GM18508 (cell line): Measurements from ENCODE around the gene CEP112.
"Not testable (repeated sequence)": the region's sequence is repeated elsewhere in the genome, so short reads cannot be mapped to it uniquely, and the experiment has no call there.

Experiments
- ATAC-seq: cut with Tn5 transposase; IDR thresholded peaks from one replicate; pipeline ENCODE4 v1.9.1; 2021; ENCODE audit warnings: moderate number of reproducible peaks; ENCODE audit not compliant: insufficient read depth, unreplicated experiment

CEP112 gene

GRCh38 chr17:65852911-65853310 lies 339.0 kb downstream of the CEP112 start:
- ATAC-seq, result no peak

DNA sequence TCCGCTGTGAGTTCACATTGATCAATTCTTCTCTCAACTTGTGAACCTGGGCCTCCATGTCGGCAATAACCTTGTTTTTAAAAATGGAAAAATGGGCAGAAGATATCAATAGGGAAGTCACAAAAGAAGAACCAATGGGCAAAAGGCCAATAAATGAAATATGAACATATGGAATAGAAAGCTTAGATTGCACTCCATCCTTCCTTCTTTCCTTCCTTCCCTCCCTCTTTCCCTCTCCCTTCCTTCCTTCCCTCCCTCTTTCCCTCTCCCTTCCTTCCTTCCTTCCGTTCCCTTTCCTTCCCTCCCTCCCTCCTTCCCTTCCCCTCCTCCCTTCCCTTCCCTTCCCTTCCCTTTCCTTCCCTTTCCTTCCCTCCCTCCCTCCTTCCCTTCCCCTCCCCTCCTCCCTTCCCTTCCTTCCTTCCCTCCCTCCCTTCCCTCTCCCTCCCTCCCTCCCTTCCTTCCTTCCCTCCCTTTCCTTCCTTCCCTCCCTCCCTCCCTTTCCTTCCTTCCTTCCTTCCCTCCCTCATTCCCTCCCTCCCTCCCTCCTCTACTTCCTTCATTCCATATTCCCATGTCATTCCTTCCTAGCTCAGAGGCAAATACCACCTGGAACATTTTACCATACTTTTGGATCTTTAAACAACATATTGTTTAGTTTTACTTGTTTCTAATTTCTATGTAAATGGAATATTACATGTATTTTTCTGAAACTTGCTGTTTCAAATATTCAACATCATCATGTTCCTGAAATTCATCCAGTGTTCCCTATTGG lies 339.8 kb downstream of the CEP112 start:
- ATAC-seq, result no peak

DNA sequence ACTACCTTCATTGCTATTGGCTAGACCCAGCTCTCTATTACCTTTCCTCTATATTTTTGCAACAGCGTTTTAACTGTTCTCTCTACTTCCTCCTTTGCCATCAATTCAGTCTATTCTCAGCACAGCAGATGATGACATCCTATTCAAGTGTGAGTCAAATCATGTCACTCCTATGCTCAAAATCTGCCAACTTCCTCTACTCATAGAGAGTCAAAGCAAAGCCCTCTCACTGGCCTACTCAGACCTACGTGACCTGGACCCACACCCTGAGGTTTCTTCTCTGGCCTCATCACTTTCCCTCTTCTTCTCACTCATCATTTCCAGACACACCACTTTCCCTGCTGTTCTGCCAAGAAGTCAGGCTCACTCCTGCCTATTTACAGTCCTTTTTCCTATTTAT lies 341.4 kb downstream of the CEP112 start:
- ATAC-seq, result no peak

- no peak for ATAC-seq
Measured at GRCh38 chr17:65848751-65849150, 343.2 kb downstream of the CEP112 start.

- no peak for ATAC-seq
Measured at GRCh38 chr17:65841089-65841488, 350.8 kb downstream of the CEP112 start.

DNA sequence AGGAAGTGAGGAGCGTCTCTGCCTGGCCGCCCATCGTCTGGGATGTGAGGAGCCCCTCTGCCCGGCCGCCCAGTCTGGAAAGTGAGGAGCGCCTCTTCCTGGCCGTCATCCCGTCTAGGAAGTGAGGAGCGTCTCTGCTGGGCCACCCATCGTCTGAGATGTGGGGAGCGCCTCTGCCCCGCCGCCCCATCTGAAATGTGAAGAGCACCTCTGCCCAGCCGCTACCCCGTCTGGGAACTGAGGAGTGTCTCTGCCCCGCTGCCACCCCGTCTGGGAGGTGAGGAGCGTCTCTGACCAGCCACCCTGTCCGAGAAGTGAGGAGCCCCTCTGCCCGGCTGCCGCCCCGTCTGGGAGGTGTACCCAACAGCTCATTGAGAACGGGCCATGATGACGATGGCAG lies 354.7 kb downstream of the CEP112 start:
- ATAC-seq, result not testable (repeated sequence)

- ATAC-seq, result no peak
Measured at GRCh38 chr17:65833214-65833613, 358.7 kb downstream of the CEP112 start.

GRCh38 chr17:65830356-65830755 lies 361.6 kb downstream of the CEP112 start:
- no peak for ATAC-seq

- not testable (repeated sequence) for ATAC-seq
Measured at GRCh38 chr17:65826577-65826976, 365.4 kb downstream of the CEP112 start.

GRCh38 chr17:65824901-65825300 lies 367.0 kb downstream of the CEP112 start:
- no peak for ATAC-seq

GRCh38 chr17:65823713-65824112 lies 368.2 kb downstream of the CEP112 start:
- ATAC-seq, result no peak

DNA sequence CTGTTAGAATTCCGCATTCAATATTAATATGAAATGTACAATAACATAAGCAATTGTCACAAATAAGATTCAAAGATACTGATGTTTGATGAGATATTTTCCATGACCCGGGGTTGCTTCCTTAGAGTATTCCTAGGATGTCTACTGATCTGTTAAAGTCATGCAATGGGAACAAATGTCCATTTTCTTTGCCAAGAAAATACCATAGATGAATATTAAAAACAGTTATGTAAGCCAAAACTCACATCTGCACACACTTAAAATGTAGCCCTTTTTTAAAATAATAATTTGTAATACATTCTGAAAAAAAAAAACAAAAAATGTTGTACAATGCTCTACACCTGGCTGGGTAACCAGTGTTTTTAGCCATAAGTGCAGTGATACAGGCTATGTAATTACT lies 371.1 kb downstream of the CEP112 start:
- no peak for ATAC-seq

DNA sequence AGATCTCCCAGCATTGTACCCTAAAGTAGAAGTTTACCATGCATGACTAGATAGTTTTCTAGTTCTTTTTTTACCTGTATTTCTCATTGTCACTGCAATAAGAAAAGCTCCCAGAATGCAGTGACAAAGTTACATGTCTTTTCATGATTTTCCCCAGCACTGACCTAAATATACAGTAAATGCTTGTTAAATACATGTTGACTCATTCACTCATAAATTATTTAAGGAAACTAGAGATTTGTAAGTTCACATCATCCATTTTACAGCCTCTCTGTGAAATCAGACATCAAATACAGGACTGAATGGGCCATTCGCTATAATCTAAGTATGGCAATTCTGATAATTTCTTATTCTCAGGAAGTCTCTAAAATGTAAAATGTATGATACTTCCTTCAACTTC lies 371.6 kb downstream of the CEP112 start:
- no peak for ATAC-seq

- no peak for ATAC-seq
Measured at GRCh38 chr17:65819810-65820209, 372.1 kb downstream of the CEP112 start.

- ATAC-seq, result no peak
Measured at GRCh38 chr17:65817951-65818350, 374.0 kb downstream of the CEP112 start.

- ATAC-seq, result no peak
Measured at GRCh38 chr17:65814418-65814817, 377.5 kb downstream of the CEP112 start.

DNA sequence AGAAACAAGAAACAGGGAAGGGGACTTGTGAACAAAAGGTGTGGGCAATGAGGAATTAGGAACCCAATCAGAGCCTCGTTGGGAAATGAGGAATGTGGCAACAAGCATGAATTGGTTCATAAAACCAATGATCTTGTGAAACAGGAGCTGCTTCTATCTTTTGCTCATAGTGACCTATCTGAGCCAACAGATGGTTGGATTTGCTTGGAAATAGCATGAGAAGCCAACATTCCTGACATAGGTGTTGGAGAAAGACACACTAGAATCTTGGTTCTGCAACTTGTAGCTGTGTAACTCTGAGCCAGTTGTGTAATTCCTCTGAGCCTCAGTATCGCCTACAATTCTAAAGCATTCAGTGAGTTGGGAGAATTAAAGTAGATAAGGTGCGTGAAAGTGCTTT lies 378.6 kb downstream of the CEP112 start:
- ATAC-seq, result no peak

- ATAC-seq, result no peak
Measured at GRCh38 chr17:65811043-65811442, 380.9 kb downstream of the CEP112 start.

DNA sequence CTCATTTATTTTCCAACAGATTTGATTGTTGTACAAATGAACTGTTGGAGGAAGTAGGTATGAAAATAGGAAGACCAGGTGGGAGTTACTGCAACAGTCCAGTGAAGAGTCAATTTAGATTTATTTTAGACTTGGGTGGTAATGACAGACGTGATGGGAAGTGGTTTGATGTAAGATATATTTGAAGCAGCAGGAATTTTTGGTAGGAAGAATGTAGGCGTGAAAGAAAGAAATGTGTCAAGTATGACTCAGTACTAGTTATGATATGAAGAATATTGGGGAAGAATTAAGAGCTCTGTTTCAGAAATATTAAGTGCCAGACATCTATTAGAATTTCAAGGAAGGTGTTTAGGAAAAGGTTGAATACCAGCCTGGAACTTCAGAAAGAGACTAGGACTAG lies 382.6 kb downstream of the CEP112 start:
- ATAC-seq, result no peak

- ATAC-seq, result not testable (repeated sequence)
Measured at GRCh38 chr17:65808566-65808965, 383.4 kb downstream of the CEP112 start.

DNA sequence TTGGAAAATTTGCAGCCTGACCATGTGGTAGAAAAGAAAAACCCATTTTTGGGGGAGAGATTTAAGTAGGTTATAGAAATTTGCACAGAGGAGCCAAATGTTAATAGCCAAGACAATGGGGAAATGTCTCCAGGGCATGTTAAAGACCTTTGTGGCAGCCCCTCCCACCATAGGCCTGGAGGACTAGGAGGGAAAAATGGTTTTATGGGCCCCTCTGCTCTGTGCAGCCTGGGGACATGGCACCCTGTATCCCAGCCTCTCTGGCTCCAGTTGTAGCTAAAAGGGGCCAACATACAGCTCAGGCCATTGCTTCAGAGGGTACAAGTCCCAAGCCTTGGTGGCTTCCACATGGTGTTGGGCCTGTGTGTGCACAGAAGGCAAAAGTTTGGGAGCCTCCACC lies 384.6 kb downstream of the CEP112 start:
- ATAC-seq, result no peak

GRCh38 chr17:65801513-65801912 lies 390.4 kb downstream of the CEP112 start:
- no peak for ATAC-seq
